Activated CD8-positive, alpha-beta memory T cell treated with anti-CD3 and anti-CD28 coated beads for 48 hours (primary cell): ENCODE measurements around the gene NTN5.

Source experiments
- DNase-seq, 3 experiments: peaks; one replicate each; pipeline ENCODE4 v3.0.0-alpha.2; 2020; ENCODE audit warnings: low read depth in 2 of 3, low spot score in 2 of 3

Gene NTN5

GRCh38 chr19:48616041-48616436, 56.8 kb downstream of the NTN5 start:
- DNase-seq, result no peak

- DNase-seq, result no peak
Observed at GRCh38 chr19:48615231-48616040, 57.4 kb downstream of the NTN5 start.

- no peak for DNase-seq
Observed at GRCh38 chr19:48614436-48615230, 58.2 kb downstream of the NTN5 start, which contains the start of gene FAM83E. FAM83E (minus strand) TSS chr19:48615076; CDS start chr19:48613372, 1,704 bp downstream.

GRCh38 chr19:48613852-48614435, 58.9 kb downstream of the NTN5 start:
- no peak for DNase-seq

GRCh38 chr19:48613024-48613851, 59.6 kb downstream of the NTN5 start:
- DNase-seq, result no peak

GRCh38 chr19:48611872-48612271, 60.9 kb downstream of the NTN5 start:
- DNase-seq, result no peak
